HEK293 (cell line): Measurements from ENCODE around the gene VDAC1.

Source experiments
- CTCF ChIA-PET: fragments of 350-600 bp; formaldehyde crosslinking; extraction: SDS; loops from one replicate; lab custom pipeline; 2021; ENCODE audit warnings: antibody characterized with exemption; lab: Yijun Ruan, JAX
- POLR2A ChIA-PET: fragments of 300-600 bp; formaldehyde crosslinking; extraction: SDS; loops from one replicate; lab custom pipeline; 2020; ENCODE audit warnings: antibody characterized with exemption, inconsistent platforms; lab: Yijun Ruan, JAX
- H3K27ac ChIP-seq: fragments of 200-500 bp; sonication (Bioruptor generic); 2 replicates; pipeline ENCODE4 v1.5.1; 2014; ENCODE audit warnings: low read depth, low read length, control low read depth, inconsistent platforms; ENCODE audit errors: extremely low read depth
- H3K36me3 ChIP-seq, 2 experiments: fragments of 200-500 bp in 1 of 2; sonication (Bioruptor generic) in 1 of 2; 1 replicate in 1 of 2; 2 replicates in 1 of 2; pipeline ENCODE4 v1.5.1; 2014 to 2017; ENCODE audit warnings: inconsistent platforms in 2 of 2, low read length in 2 of 2; ENCODE audit not compliant: control insufficient read depth in 2 of 2, insufficient read depth in 1 of 2
- H3K4me1 ChIP-seq: fragments of 200-500 bp; sonication (Bioruptor generic); 2 replicates; pipeline ENCODE4 v1.5.1; 2014; ENCODE audit warnings: mild to moderate bottlenecking, low read length, inconsistent platforms; ENCODE audit not compliant: control insufficient read depth, insufficient read depth
- H3K4me3 ChIP-seq: 2 replicates; pipeline ENCODE4 v1.5.1; 2011; ENCODE audit warnings: low read depth, mild to moderate bottlenecking, control low read depth, low read length, moderate library complexity
- H3K9me3 ChIP-seq: fragments of 200-500 bp; sonication (Bioruptor generic); 2 replicates; pipeline ENCODE4 v1.5.1; 2014; ENCODE audit warnings: low read depth, low read length, inconsistent platforms; ENCODE audit not compliant: control insufficient read depth, insufficient read depth
- HOXA7 ChIP-seq: sonication (generic); formaldehyde crosslinking; IDR thresholded peaks from 2 replicates; pipeline ENCODE4 v1.8.1; 2022; ENCODE audit warnings: missing genetic modification reagents, borderline replicate concordance
- KLF8 ChIP-seq: fragments of 450-650 bp; formaldehyde crosslinking; IDR thresholded peaks from 2 replicates; pipeline ENCODE4 v1.5.1; 2016; ENCODE audit warnings: missing biosample characterization, missing genetic modification characterization
- SETDB1 ChIP-seq: IDR thresholded peaks from one replicate; pipeline ENCODE4 v1.6.1; 2017; ENCODE audit warnings: mild to moderate bottlenecking, low read length, moderate library complexity, mixed read lengths; ENCODE audit not compliant: insufficient read length
- SP2 ChIP-seq: fragments of 450-650 bp; formaldehyde crosslinking; IDR thresholded peaks from 2 replicates; pipeline ENCODE4 v1.5.1; 2016; ENCODE audit warnings: missing biosample characterization, missing genetic modification characterization
- SP7 ChIP-seq: fragments of 450-650 bp; formaldehyde crosslinking; IDR thresholded peaks from 2 replicates; pipeline ENCODE4 v1.5.1; 2016; ENCODE audit warnings: missing biosample characterization, missing genetic modification characterization
- TRIM28 ChIP-seq: IDR thresholded peaks from 2 replicates; pipeline ENCODE4 v1.6.1; 2011; ENCODE audit warnings: low read length, control low read depth, borderline replicate concordance
- WT1 ChIP-seq: fragments of 450-650 bp; formaldehyde crosslinking; IDR thresholded peaks from 2 replicates; pipeline ENCODE4 v1.5.1; 2016; ENCODE audit warnings: missing biosample characterization, missing genetic modification characterization
- YY2 ChIP-seq: fragments of 450-650 bp; formaldehyde crosslinking; IDR thresholded peaks from 2 replicates; pipeline ENCODE4 v1.5.1; 2016; ENCODE audit warnings: missing biosample characterization, missing genetic modification characterization
- ZBTB49 ChIP-seq: fragments of 450-650 bp; formaldehyde crosslinking; IDR thresholded peaks from 2 replicates; pipeline ENCODE4 v1.5.1; 2016; ENCODE audit warnings: missing biosample characterization, missing genetic modification characterization, low read depth
- ZIC2 ChIP-seq: fragments of 450-650 bp; formaldehyde crosslinking; IDR thresholded peaks from 2 replicates; pipeline ENCODE4 v1.5.1; 2016; ENCODE audit warnings: missing biosample characterization, missing genetic modification characterization
- ZNF140 ChIP-seq: fragments of 450-650 bp; formaldehyde crosslinking; IDR thresholded peaks from 2 replicates; pipeline ENCODE4 v1.5.1; 2016; ENCODE audit warnings: missing biosample characterization, missing genetic modification characterization
- ZNF155 ChIP-seq: fragments of 450-650 bp; formaldehyde crosslinking; IDR thresholded peaks from 2 replicates; pipeline ENCODE4 v1.5.1; 2016; ENCODE audit warnings: missing biosample characterization, missing genetic modification characterization
- ZNF16 ChIP-seq: fragments of 450-650 bp; formaldehyde crosslinking; IDR thresholded peaks from 2 replicates; pipeline ENCODE4 v1.5.1; 2016; ENCODE audit warnings: low read depth, missing biosample characterization, missing genetic modification characterization
- ZNF221 ChIP-seq: fragments of 450-650 bp; formaldehyde crosslinking; IDR thresholded peaks from 2 replicates; pipeline ENCODE4 v1.5.1; 2017; ENCODE audit warnings: missing biosample characterization, missing genetic modification characterization, borderline replicate concordance
- ZNF24 ChIP-seq: fragments of 450-650 bp; formaldehyde crosslinking; IDR thresholded peaks from 2 replicates; pipeline ENCODE4 v1.5.1; 2016; ENCODE audit warnings: missing biosample characterization, missing genetic modification characterization
- ZNF274 ChIP-seq, 2 experiments: fragments of 200-500 bp in 1 of 2; fragments of 450-650 bp in 1 of 2; sonication (Bioruptor generic) in 1 of 2; formaldehyde crosslinking in 1 of 2; IDR thresholded peaks; 2 replicates each; pipeline versions ENCODE4 v1.5.1 to v1.6.1; 2014 to 2016; ENCODE audit warnings: borderline replicate concordance in 1 of 2, inconsistent platforms in 1 of 2, low read length in 1 of 2, missing biosample characterization in 1 of 2, missing genetic modification characterization in 1 of 2
- ZNF302 ChIP-seq: fragments of 450-650 bp; formaldehyde crosslinking; IDR thresholded peaks from 2 replicates; pipeline ENCODE4 v1.5.1; 2016; ENCODE audit warnings: missing biosample characterization, missing genetic modification characterization, low read depth
- ZNF350 ChIP-seq: fragments of 450-650 bp; formaldehyde crosslinking; IDR thresholded peaks from 2 replicates; pipeline ENCODE4 v1.5.0; 2017; ENCODE audit warnings: missing biosample characterization, mild to moderate bottlenecking, missing genetic modification characterization
- ZNF366 ChIP-seq: fragments of 450-650 bp; formaldehyde crosslinking; conservative IDR thresholded peaks from 2 replicates; pipeline ENCODE4 v1.5.1; 2016; ENCODE audit warnings: missing biosample characterization, missing genetic modification characterization
- ZNF521 ChIP-seq: fragments of 450-650 bp; formaldehyde crosslinking; IDR thresholded peaks from 2 replicates; pipeline ENCODE4 v1.5.1; 2017; ENCODE audit warnings: missing biosample characterization, mild to moderate bottlenecking, missing genetic modification characterization
- ZNF529 ChIP-seq: fragments of 450-650 bp; formaldehyde crosslinking; IDR thresholded peaks from 2 replicates; pipeline ENCODE4 v1.5.1; 2017; ENCODE audit warnings: missing genetic modification characterization, missing biosample characterization; ENCODE audit not compliant: insufficient replicate concordance
- ZNF530 ChIP-seq: fragments of 450-650 bp; formaldehyde crosslinking; IDR thresholded peaks from 2 replicates; pipeline ENCODE4 v1.5.1; 2016; ENCODE audit warnings: low read depth, missing biosample characterization, missing genetic modification characterization
- ZNF621 ChIP-seq: fragments of 450-650 bp; formaldehyde crosslinking; IDR thresholded peaks from 2 replicates; pipeline ENCODE4 v1.5.1; 2017; ENCODE audit warnings: missing biosample characterization, missing genetic modification characterization
- ZNF677 ChIP-seq: fragments of 450-650 bp; IDR thresholded peaks from 2 replicates; pipeline ENCODE4 v1.5.0; 2018; ENCODE audit warnings: missing biosample characterization, mild to moderate bottlenecking, missing genetic modification characterization, moderate library complexity
- ZNF792 ChIP-seq: fragments of 450-650 bp; formaldehyde crosslinking; IDR thresholded peaks from 2 replicates; pipeline ENCODE4 v1.5.1; 2016; ENCODE audit warnings: missing biosample characterization, missing genetic modification characterization
- ZSCAN18 ChIP-seq: fragments of 450-650 bp; formaldehyde crosslinking; IDR thresholded peaks from 2 replicates; pipeline ENCODE4 v1.5.1; 2016; ENCODE audit warnings: missing biosample characterization, missing genetic modification characterization
- TF ChIP-seq, protein P1 (sequence below): fragments of 450-650 bp; formaldehyde crosslinking; IDR thresholded peaks from 2 replicates; pipeline ENCODE4 v1.5.1; 2016; ENCODE audit warnings: missing biosample characterization, missing genetic modification characterization
- TF ChIP-seq, protein P2 (sequence below): fragments of 450-650 bp; formaldehyde crosslinking; IDR thresholded peaks from 2 replicates; pipeline ENCODE4 v1.5.1; 2016; ENCODE audit warnings: missing biosample characterization, missing genetic modification characterization
- TF ChIP-seq, protein P3 (sequence below): fragments of 450-650 bp; formaldehyde crosslinking; IDR thresholded peaks from 2 replicates; pipeline ENCODE4 v1.5.0; 2017; ENCODE audit warnings: missing biosample characterization, missing genetic modification characterization, borderline replicate concordance

Gene VDAC1

GRCh38 chr5:133969654-133970324 is 35.0 kb downstream of the VDAC1 start:
- no peak overlapping the region for H3K4me3 ChIP-seq

DNA sequence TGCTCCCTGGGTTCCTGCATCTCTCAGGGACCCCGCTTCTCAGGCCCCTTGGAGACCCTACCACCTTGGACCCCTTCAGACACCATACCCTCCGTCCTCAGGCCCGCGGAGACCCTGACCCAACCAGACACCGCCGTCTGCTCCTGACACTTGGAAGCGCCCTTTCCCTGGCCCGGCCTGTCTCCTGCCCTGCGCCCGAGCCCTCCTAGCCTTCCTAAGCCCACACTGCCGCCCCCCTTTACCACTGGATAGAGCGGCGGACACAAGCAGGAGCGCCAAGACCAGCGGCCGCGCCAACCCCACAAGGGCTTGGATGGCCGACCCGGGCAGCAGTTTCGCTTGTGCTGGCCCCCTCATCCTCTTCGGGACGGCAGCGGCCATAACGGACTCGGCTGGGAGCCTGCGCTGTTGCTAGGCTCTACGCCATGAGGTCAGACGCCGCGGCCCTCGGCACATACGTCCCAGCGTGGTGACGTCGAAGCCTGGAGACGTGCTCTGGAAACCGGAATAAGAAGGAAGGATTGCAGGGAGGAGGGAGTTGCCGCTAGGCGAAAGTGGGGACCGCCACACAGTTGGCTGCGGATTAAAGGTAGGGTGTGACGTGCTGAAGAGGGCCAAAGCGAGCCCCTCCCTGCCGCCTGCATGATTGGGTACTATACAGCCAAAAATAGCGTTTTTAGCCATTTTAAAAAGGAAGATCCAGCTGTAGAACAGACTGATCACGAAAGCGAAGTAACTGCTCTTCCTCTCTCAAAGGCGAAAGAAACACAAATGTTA is 36.4 kb downstream of the VDAC1 start, which contains the start of gene C5orf15:
Gene C5orf15 (minus strand): TSS at position 422 of the 777 bp plus-strand sequence. CDS start 41 bp downstream, at position 381.
- peaks cover 13 to 23% of the 10 kb centered on the region in 2 experiments for H3K36me3 ChIP-seq
- no peaks in the 10 kb centered on the region for H3K4me1 ChIP-seq
- ChIA-PET CTCF (interaction anchor here (1.8 kb wide), 1 partner anchor 28 kb away, joined by 6 read pairs; no protein-coding TSS in a partner anchor), POLR2A (interaction anchor here (0.7 kb wide), 1 partner anchor 126 kb away, joined by 5 read pairs; no protein-coding TSS in a partner anchor)
- H3K9me3 ChIP-seq: no peaks in the 10 kb centered on the region
- H3K27ac ChIP-seq: peak within 1 kb of the TSS; percentile 92
- H3K4me3 ChIP-seq: peak within 1 kb of the TSS; percentile 74
- TF ChIP-seq ZNF792 (no peak), SP2 (tag by site-specific recombination) (peak; percentile 86), ZNF155 (tag by site-specific recombination) (no peak), HOXA7 (CRISPR knock-in tag) (no peak), ZBTB49 (peak; percentile 77; the same call in 1 of the 2 replicates), ZIC2 (tag by site-specific recombination) (peak; percentile 37), KLF8 (tag by site-specific recombination) (peak; percentile 38; the same call in 1 of the 2 replicates), ZNF677 (no peak)
- TF ChIP-seq, protein P1, sequence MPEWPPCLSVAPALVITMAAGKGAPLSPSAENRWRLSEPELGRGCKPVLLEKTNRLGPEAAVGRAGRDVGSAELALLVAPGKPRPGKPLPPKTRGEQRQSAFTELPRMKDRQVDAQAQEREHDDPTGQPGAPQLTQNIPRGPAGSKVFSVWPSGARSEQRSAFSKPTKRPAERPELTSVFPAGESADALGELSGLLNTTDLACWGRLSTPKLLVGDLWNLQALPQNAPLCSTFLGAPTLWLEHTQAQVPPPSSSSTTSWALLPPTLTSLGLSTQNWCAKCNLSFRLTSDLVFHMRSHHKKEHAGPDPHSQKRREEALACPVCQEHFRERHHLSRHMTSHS: no peak
- TF ChIP-seq, protein P2, sequence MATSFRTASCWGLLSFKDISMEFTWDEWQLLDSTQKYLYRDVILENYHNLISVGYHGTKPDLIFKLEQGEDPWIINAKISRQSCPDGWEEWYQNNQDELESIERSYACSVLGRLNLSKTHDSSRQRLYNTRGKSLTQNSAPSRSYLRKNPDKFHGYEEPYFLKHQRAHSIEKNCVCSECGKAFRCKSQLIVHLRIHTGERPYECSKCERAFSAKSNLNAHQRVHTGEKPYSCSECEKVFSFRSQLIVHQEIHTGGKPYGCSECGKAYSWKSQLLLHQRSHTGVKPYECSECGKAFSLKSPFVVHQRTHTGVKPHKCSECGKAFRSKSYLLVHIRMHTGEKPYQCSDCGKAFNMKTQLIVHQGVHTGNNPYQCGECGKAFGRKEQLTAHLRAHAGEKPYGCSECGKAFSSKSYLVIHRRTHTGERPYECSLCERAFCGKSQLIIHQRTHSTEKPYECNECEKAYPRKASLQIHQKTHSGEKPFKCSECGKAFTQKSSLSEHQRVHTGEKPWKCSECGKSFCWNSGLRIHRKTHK (tag by site-specific recombination): no peak

More at GRCh38 chr5:133969654-133970324, 35.0 kb downstream of the VDAC1 start:
- CTCF ChIA-PET: interaction anchor here (0.5 to 1.8 kb wide), 5 partner anchors 9 to 744 kb away, joined by 3 to 6 read pairs (median 3); no protein-coding TSS in a partner anchor
- H3K36me3 ChIP-seq: peaks cover 22 to 37% of the 10 kb centered on the region in 2 experiments
- H3K27ac ChIP-seq: no peak overlapping the region
- no peaks in the 10 kb centered on the region for H3K4me1 ChIP-seq
- H3K9me3 ChIP-seq: no peaks in the 10 kb centered on the region
- POLR2A ChIA-PET: interaction anchor here (0.6 to 0.7 kb wide), 2 partner anchors 47 to 208 kb away, joined by 4 to 7 read pairs; no protein-coding TSS in a partner anchor
- TF ChIP-seq TRIM28 (no peak), ZNF530 (no peak), ZNF366 (tag by site-specific recombination) (no peak), SP7 (tag by site-specific recombination) (no peak), ZNF529 (tag by site-specific recombination) (no peak), ZNF521 (tag by site-specific recombination) (no peak), ZNF302 (tag by site-specific recombination) (no peak), ZSCAN18 (tag by site-specific recombination) (no peak), ZNF621 (tag by site-specific recombination) (no peak), ZNF24 (tag by site-specific recombination) (no peak), ZNF274 (IDR thresholded peaks at IDR 0.05; ENCODE audit: low read length) (no peak), ZNF274 (tag by site-specific recombination; IDR thresholded peaks at IDR 0.05; ENCODE audit: borderline replicate concordance) (no peak), ZNF350 (no peak), SETDB1 (no peak), ZNF221 (tag by site-specific recombination) (no peak), ZNF16 (tag by site-specific recombination) (no peak), YY2 (tag by site-specific recombination) (no peak), WT1 (no peak), ZNF140 (tag by site-specific recombination) (no peak)
- TF ChIP-seq, protein P3, sequence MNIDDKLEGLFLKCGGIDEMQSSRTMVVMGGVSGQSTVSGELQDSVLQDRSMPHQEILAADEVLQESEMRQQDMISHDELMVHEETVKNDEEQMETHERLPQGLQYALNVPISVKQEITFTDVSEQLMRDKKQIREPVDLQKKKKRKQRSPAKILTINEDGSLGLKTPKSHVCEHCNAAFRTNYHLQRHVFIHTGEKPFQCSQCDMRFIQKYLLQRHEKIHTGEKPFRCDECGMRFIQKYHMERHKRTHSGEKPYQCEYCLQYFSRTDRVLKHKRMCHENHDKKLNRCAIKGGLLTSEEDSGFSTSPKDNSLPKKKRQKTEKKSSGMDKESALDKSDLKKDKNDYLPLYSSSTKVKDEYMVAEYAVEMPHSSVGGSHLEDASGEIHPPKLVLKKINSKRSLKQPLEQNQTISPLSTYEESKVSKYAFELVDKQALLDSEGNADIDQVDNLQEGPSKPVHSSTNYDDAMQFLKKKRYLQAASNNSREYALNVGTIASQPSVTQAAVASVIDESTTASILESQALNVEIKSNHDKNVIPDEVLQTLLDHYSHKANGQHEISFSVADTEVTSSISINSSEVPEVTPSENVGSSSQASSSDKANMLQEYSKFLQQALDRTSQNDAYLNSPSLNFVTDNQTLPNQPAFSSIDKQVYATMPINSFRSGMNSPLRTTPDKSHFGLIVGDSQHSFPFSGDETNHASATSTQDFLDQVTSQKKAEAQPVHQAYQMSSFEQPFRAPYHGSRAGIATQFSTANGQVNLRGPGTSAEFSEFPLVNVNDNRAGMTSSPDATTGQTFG (tag by site-specific recombination): no peak
